ENCODE results near the gene ACP5. TPM values are rescaled to one million over a fixed set of nuclear protein-coding genes. Genes with fewer than 3 reads are reported as not detected.
A peak's percentile ranks its signal among the peaks of the same experiment; 100 is the strongest.

ACP5 gene
- total and polyA plus RNA-seq, 10 of the 15 experiments (the other 5 are each of a cell fraction or from before 2014, with no cell fraction given): 1.0 to 73.4 (median 36.8) TPM

GRCh38 chr19:11574689-11575088, 2.8 kb downstream of the ACP5 start (continued):
- TF ChIP-seq ZNF687 (IDR thresholded peaks at IDR 0.05) (peak; percentile 75), DPF2 (IDR thresholded peaks at IDR 0.05) (peak; percentile 62; the same call in 1 of the 2 replicates), BACH1 (IDR thresholded peaks at IDR 0.05; ENCODE audit: borderline replicate concordance) (no peak), MEF2B (IDR thresholded peaks at IDR 0.05; ENCODE audit: partially characterized antibody, poor library complexity, severe bottlenecking) (peak; percentile 36), SUZ12 (IDR thresholded peaks at IDR 0.05; ENCODE audit: unreplicated experiment) (no peak), STAT1 (conservative IDR thresholded peaks at IDR 0.05) (no peak), CUX1 (IDR thresholded peaks at IDR 0.05; ENCODE audit: insufficient replicate concordance, low read depth, low read length) (no peak), PBX3 (IDR thresholded peaks at IDR 0.05; ENCODE audit: insufficient replicate concordance, low read depth, low read length) (no peak), IRF3 (IDR thresholded peaks at IDR 0.05) (no peak), ZNF207 (IDR thresholded peaks at IDR 0.05; ENCODE audit: borderline replicate concordance) (no peak), MTA2 (IDR thresholded peaks at IDR 0.05; ENCODE audit: low read depth) (peak; percentile 63; the same call in 1 of the 2 replicates), YBX1 (IDR thresholded peaks at IDR 0.05) (no peak), PKNOX1 (IDR thresholded peaks at IDR 0.05) (peak; percentile 60; the same call in 1 of the 2 replicates), RBBP5 (conservative IDR thresholded peaks at IDR 0.05) (no peak), NBN (IDR thresholded peaks at IDR 0.05) (no peak), KLF5 (IDR thresholded peaks at IDR 0.05; ENCODE audit: partially characterized antibody) (no peak), CHD2 (IDR thresholded peaks at IDR 0.05; ENCODE audit: borderline replicate concordance, low read depth, low read length) (peak; percentile 68; the same call in 1 of the 2 replicates), BCL11A (IDR thresholded peaks at IDR 0.05; ENCODE audit: low read depth, low read length) (0 out of 2 replicates have a peak, but pooled peaks have one; percentile 40), IKZF1 (conservative IDR thresholded peaks at IDR 0.05) (peak; percentile 56), HCFC1 (IDR thresholded peaks at IDR 0.05; ENCODE audit: low read length) (no peak)
